Ishikawa (cell line): Measurements from ENCODE around the gene ARX.

Experiments
- CEBPB ChIP-seq: IDR thresholded peaks from 2 replicates; pipeline ENCODE4 v1.6.1; 2012
- RAD21 ChIP-seq: IDR thresholded peaks from 2 replicates; pipeline ENCODE4 v1.6.1; 2012; ENCODE audit warnings: low read depth
- REST ChIP-seq: IDR thresholded peaks from 2 replicates; pipeline ENCODE4 v1.6.1; 2012; ENCODE audit warnings: low read depth, mild to moderate bottlenecking
- TAF1 ChIP-seq: IDR thresholded peaks from 2 replicates; pipeline ENCODE4 v1.6.1; 2012; ENCODE audit warnings: low read depth, mild to moderate bottlenecking
- TCF12 ChIP-seq: IDR thresholded peaks from 2 replicates; pipeline ENCODE4 v1.6.1; 2012; ENCODE audit warnings: low read depth
- TEAD4 ChIP-seq: IDR thresholded peaks from 2 replicates; pipeline ENCODE4 v1.6.1; 2012
- USF1 ChIP-seq: IDR thresholded peaks from 2 replicates; pipeline ENCODE4 v1.6.1; 2012

GRCh38 chrX:24979081-24979480 lies 36.7 kb downstream of the ARX start:
- TF ChIP-seq TCF12 = no peak
- TF ChIP-seq USF1 = no peak
- TF ChIP-seq CEBPB = no peak
- TF ChIP-seq TEAD4 = no peak
- TF ChIP-seq TAF1 = no peak
- TF ChIP-seq RAD21 = no peak
- TF ChIP-seq REST = no peak
